Breast epithelium (tissue), 4 donors: ENCODE data around the gene RARG. TPM values are rescaled to one million over a fixed set of nuclear protein-coding genes. Genes with fewer than 3 reads are reported as not detected.

Experiments used
- DNase-seq, 2 donors: peaks; one replicate each; pipeline ENCODE4 v3.0.0-alpha.2; 2019; ENCODE audit warnings: low spot score in 2 of 2
- H3K27ac ChIP-seq, 2 donors: fragments of 200-600 bp; sonication (generic) in 1 of 2; one replicate each; pipeline ENCODE4 v1.5.1; 2016 to 2019; ENCODE audit warnings: mild to moderate bottlenecking in 1 of 2
- H3K27me3 ChIP-seq, 2 donors: fragments of 200-600 bp; sonication (generic) in 1 of 2; one replicate each; pipeline versions ENCODE4 v1.5.1 to v1.6.0; 2017 to 2019; ENCODE audit warnings: control low read depth in 1 of 2, mild to moderate bottlenecking in 1 of 2
- H3K36me3 ChIP-seq: fragments of 200-600 bp; one replicate; pipeline ENCODE4 v1.5.1; 2019
- H3K4me1 ChIP-seq, 2 donors: fragments of 200-600 bp; sonication (generic); one replicate each; pipeline ENCODE4 v1.5.1; 2016 to 2019; ENCODE audit warnings: control low read depth in 1 of 2
- H3K4me3 ChIP-seq, 3 donors: fragments of 200-600 bp; sonication (generic); 1 replicate in 2 of 3; 2 replicates in 1 of 3; pipeline ENCODE4 v1.5.1; 2016 to 2019; ENCODE audit warnings: mild to moderate bottlenecking in 3 of 3, moderate library complexity in 2 of 3
- H3K9me3 ChIP-seq, 2 donors: fragments of 200-600 bp; sonication (generic) in 1 of 2; one replicate each; pipeline ENCODE4 v1.5.1; 2016 to 2019; ENCODE audit warnings: control low read depth in 1 of 2
- CTCF ChIP-seq, 3 donors: fragments of 450-650 bp; IDR thresholded peaks; one replicate each; pipeline ENCODE4 v1.5.1; 2016 to 2017; ENCODE audit warnings: antibody characterized with exemption in 3 of 3, mild to moderate bottlenecking in 3 of 3, moderate library complexity in 3 of 3
- POLR2A ChIP-seq: fragments of 450-650 bp; IDR thresholded peaks from one replicate; pipeline ENCODE4 v1.6.1; 2016; ENCODE audit warnings: antibody characterized with exemption, mild to moderate bottlenecking, moderate library complexity
- POLR2AphosphoS5 ChIP-seq, 3 donors: sonication (generic); formaldehyde crosslinking; IDR thresholded peaks; one replicate each; pipeline ENCODE4 v1.6.1; 2017; ENCODE audit warnings: antibody characterized with exemption in 3 of 3
- intact Hi-C: fragments of 100-400 bp; cut with DNase I; formaldehyde crosslinking; loops from one replicate; pipeline ENCODE4 v1.15.1; 2023; ENCODE audit warnings: low total_unique reads
- total RNA-seq, 3 donors: library from RNA; depleted of rRNA; stranded (reverse); fragments of >200 nt; gene quantifications; one replicate each; pipeline ENCODE4 v1.1.0, GENCODE V29; 2016

Gene RARG
- total RNA-seq, 3 donors from 2014 or later = 12.2 to 39.8 (median 23.3) TPM

DNA sequence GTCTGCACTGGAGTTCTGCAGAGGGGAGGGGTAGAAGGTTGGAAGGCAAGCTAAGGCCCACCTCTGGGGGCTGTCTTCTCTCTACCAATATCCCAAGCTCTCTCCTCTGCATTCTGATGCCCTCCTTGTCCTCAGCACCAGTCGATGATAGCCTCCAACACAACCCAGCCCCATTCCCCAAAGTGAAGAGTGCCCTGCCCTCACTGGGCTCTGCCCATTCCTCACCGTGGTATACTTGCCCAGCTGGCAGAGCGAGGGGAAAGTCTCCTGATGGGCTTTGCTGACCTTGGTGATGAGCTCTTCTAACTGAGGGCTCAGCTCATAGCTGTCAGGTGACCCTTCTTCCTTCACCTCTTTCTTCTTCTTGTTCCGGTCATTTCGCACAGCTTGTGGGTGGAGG lies 17.8 kb downstream of the RARG start:
- Histone ChIP-seq H3K36me3 (peaks cover 12% of the 10 kb centered on the region), H3K27ac (no peak overlapping the region), H3K4me1 (peaks cover 21 to 30% of the 10 kb centered on the region in 2 donors), H3K9me3 (no peaks in the 10 kb centered on the region), H3K4me3 (no peak overlapping the region), H3K27me3 (no peaks in the 10 kb centered on the region)
- intact Hi-C loops = loop anchor here (5.0 kb wide), 1 partner anchor 57 kb away; no protein-coding TSS in a partner anchor
- DNase-seq = no peak
- no peak for TF ChIP-seq CTCF (IDR thresholded peaks at IDR 0.05)

- TF ChIP-seq POLR2A (no peak), CTCF (IDR thresholded peaks at IDR 0.05) (peak; percentile 77 to 95 (median 89)), POLR2AphosphoS5 (IDR thresholded peaks at IDR 0.05) (peak in 1 of 3 donors; percentile 35)
- peaks cover 16 to 27% of the 10 kb centered on the region in 2 donors for H3K4me1 ChIP-seq
- DNase-seq = peak; percentile 66 to 80
- H3K9me3 ChIP-seq = no peaks in the 10 kb centered on the region
- H3K27me3 ChIP-seq = no peaks in the 10 kb centered on the region
- H3K27ac ChIP-seq = peak overlapping the region; percentile 29 to 52
- intact Hi-C loops = loop anchor here (2.0 to 5.0 kb wide), 2 partner anchors 56 to 75 kb away; no protein-coding TSS in a partner anchor
- H3K36me3 ChIP-seq = peaks cover 12% of the 10 kb centered on the region
- H3K4me3 ChIP-seq = no peak overlapping the region
These were observed 18.7 kb downstream of the RARG start for GRCh38 chr12:53213348-53213747.

- H3K4me1 ChIP-seq = peaks cover 12 to 23% of the 10 kb centered on the region in 2 donors
- peaks cover 12% of the 10 kb centered on the region for H3K36me3 ChIP-seq
- peak overlapping the region; percentile 29 to 52 for H3K27ac ChIP-seq
These were observed 19.1 kb downstream of the RARG start for GRCh38 chr12:53212931-53213330.

DNA sequence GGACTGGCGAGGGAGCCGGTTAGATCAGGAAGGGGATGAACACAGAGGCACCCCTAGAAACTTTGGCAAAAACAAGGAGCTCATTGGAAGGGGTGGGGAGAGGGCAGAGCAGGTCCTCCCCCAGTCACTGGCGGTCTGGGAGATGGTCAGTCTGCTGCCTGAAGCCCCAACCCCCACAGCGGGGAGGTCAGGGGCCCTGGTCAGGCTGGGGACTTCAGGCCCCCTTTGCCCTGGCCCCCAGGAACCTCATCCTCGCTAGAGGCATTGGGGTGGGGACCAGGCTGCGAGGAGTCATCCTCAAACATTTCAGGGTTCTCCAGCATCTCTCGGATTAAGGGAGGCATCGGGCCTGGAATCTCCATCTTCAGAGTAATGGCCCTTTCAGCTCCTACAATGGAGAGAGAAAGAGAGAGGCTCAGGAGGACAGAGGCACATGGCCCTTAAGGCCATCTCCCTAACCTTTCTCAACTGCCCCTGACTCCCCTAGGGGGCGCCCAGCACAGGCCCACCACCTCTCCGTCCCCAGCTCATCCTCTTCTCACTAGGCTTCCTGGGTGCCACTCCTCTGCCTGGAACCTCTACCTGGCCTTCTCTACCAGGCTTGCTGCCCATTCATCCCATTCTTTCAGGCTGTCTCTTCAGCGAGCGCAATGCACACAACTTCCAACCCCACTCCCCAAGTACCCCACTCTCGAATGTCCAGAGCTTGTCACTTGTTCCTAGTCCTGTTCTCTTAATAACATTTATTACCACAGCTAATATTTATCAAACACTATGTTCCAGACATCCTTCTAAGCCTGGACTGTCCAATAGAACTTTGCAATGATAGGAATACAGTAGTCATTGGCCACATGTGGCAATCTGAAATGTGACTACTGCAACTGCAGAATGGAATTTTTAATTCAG lies 20.3 kb downstream of the RARG start:
- peaks cover 12% of the 10 kb centered on the region for H3K36me3 ChIP-seq
- no peaks in the 10 kb centered on the region for H3K27me3 ChIP-seq
- TF ChIP-seq CTCF (IDR thresholded peaks at IDR 0.05) (no peak), POLR2AphosphoS5 (IDR thresholded peaks at IDR 0.05) (no peak), POLR2A (no peak)
- H3K27ac ChIP-seq = no peak overlapping the region
- no peak overlapping the region for H3K4me3 ChIP-seq
- H3K4me1 ChIP-seq = peaks cover under 1 to 11% of the 10 kb centered on the region in 2 donors
- intact Hi-C loops = loop anchor here (2.0 to 5.0 kb wide), 2 partner anchors 54 to 77 kb away; no protein-coding TSS in a partner anchor
- no peaks in the 10 kb centered on the region for H3K9me3 ChIP-seq
- DNase-seq = no peak

More at GRCh38 chr12:53212931-53213330, 19.1 kb downstream of the RARG start:
- no peaks in the 10 kb centered on the region for H3K9me3 ChIP-seq
- TF ChIP-seq CTCF (IDR thresholded peaks at IDR 0.05) (no peak), POLR2AphosphoS5 (IDR thresholded peaks at IDR 0.05) (no peak), POLR2A (no peak)
- no peak overlapping the region for H3K4me3 ChIP-seq
- intact Hi-C loops = loop anchor here (2.0 to 5.0 kb wide), 2 partner anchors 56 to 76 kb away; no protein-coding TSS in a partner anchor
- no peaks in the 10 kb centered on the region for H3K27me3 ChIP-seq
- DNase-seq = no peak

DNA sequence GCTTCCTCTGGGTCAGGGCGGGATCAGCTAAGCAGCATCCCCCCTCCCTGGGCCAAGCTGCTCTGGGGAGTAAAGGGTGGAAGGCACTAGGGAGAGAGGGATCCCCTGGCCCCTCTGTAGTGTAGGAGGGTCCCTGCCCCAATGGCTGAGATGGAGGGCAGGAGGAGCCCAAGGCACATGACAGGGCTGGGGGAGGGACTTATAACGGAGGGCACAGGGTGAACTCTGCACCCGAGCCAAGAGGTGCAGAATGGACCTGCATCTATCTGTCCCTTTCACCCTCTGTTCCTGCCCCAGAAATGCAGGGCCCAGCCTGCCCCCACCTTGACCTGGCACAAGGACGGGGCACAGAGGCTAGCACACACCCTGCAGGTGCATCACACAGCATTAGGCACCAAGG lies 21.2 kb downstream of the RARG start:
- intact Hi-C loops = loop anchor here (5.0 kb wide), 1 partner anchor 54 kb away; no protein-coding TSS in a partner anchor
- no peaks in the 10 kb centered on the region for H3K9me3 ChIP-seq
- no peak overlapping the region for H3K27ac ChIP-seq
- peaks cover 0 to 5% of the 10 kb centered on the region in 2 donors for H3K4me1 ChIP-seq
- no peaks in the 10 kb centered on the region for H3K27me3 ChIP-seq
- TF ChIP-seq POLR2A = no peak
- no peak for TF ChIP-seq POLR2AphosphoS5 (IDR thresholded peaks at IDR 0.05)
- no peak for TF ChIP-seq CTCF (IDR thresholded peaks at IDR 0.05)
- H3K36me3 ChIP-seq = peaks cover 12% of the 10 kb centered on the region
- no peak overlapping the region for H3K4me3 ChIP-seq
- no peak for DNase-seq
